CD4-positive, alpha-beta T cell treated with Interleukin-1 beta for 1 hour (primary cell): ENCODE results near the gene ZNF362.
"Not testable (repeated sequence)": the region's sequence is repeated elsewhere in the genome, so short reads cannot be mapped to it uniquely, and the experiment has no call there.

Source experiments
- DNase-seq, 2 donors: peaks; one replicate each; pipeline ENCODE4 v3.0.0-alpha.2; 2020 to 2022

Gene ZNF362

GRCh38 chr1:33289858-33290154 lies 33.5 kb downstream of the ZNF362 start:
- DNase-seq = no peak

DNA sequence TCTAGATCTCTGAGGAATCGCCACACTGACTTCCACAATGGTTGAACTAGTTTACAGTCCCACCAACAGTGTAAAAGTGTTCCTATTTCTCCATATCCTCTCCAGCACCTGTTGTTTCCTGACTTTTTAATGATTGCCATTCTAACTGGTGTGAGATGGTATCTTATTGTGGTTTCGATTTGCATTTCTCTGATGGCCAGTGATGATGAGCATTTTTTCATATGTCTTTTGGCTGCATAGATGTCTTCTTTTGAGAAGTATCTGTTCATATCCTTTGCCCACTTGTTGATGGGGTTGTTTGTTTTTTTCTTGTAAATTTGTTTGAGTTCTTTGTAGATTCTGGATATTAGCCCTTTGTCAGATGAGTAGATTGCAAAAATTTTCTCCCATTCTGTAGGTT lies 34.3 kb downstream of the ZNF362 start:
- DNase-seq = not testable (repeated sequence)

- no peak for DNase-seq
Measured at GRCh38 chr1:33292726-33293340, 36.5 kb downstream of the ZNF362 start.

DNA sequence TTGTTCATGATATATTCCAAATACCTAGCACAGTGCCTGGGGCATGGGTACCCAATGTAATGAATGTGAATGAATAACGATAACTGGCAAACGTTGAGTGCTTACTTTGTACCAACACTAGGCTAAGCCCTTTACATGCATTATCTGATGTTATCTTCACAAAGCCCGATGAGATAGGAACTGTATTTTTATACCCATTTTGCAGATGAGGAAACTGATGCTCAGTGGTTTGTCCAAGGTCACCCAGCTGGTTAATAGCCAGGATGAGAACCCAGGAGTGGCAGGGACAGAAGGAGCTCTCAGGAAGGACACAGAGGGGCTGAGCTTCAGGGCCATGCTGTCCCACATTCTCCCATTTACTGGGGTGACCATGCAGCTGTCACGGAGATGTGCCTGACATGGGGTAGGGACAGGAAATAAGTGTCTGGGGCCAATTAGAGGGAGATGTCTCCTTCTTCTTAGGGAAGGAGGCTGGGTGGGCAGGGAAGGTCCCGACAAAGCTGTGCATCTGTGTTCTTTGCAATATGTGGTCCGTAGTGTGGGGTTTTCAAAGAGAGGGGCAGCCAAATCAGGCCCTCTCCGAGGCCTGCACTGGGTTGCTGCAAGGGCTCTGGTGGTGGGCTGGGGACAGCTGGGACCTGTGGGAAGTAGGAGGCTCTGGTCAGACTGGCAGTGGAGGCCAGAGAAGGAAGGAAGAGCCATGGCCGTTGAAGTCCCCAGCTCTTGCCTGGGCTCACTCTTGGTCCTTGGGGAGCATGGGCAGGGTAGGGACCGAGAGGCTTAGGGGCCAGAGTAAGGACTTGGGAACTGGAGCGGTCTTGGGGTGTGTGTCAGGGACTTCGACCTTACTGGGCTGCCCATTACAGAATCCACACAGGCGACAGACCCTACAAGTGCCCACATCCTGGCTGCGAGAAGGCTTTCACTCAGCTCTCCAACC lies 38.0 kb downstream of the ZNF362 start:
- no peak for DNase-seq

DNA sequence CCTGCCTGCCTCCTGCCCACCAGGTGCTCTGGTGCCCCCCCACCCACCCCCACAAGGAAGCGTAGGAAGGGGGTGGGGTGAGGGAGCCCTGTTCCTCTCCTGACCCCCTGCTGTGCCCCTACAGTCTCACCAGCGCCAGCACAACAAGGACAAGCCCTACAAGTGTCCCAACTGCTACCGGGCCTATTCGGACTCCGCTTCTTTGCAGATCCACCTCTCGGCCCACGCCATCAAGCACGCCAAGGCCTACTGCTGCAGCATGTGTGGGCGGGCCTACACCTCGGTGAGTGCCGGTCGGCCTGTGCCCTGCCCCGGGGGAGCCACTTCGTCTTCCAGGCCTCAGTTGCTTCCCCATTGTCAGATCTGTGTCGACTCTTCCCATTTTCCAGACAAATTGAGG lies 38.7 kb downstream of the ZNF362 start:
- no peak for DNase-seq

DNA sequence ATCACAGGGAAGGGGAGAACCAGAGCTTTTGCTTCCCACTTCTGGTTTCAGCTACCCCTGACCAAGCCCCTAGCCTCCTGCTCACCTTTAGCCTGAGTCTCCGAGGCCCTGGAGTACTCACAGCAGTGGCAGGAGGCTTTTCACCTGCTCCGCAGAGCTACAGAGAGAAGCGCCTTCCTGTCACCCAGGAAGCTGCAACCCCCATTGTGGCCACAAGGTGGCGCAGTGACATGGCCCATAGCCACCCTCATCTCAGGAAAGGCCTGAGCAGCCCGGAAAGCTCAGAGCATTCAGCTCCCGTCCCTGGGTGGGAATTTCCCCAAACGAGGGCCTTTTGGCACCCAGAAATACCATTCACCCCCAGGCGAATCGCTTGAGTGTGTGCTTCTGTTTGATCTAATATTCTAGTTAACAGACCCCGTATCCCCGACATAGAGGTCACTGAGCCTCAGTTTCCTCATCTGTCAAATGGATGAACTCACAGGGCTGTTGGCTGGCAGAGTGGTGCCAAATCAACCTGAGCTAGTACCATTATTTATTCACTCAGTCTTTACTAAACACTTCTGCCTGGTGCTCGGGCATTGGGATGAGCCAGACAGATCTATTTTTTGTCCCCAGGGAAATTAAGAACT lies 39.3 kb downstream of the ZNF362 start:
- peak; percentile 79 to 86 for DNase-seq

DNA sequence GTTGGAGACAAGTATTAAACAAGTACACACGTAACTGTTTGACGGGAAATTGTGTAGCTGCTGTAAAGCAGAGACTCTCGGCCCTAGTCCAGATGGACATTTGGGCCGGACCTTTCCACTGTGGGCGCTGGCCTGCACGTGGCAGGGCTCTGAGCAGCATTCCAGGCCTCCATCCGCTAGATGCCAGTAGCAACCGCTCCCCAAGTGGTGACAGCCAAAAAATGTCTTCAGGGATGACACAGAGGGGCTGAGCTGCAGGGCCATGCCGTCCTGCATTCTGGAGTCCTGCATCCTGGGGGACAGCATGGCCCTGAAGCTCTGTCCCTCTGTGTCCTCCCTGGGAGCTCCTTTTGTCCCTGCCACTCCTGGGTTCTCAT lies 39.8 kb downstream of the ZNF362 start:
- DNase-seq = no peak

DNA sequence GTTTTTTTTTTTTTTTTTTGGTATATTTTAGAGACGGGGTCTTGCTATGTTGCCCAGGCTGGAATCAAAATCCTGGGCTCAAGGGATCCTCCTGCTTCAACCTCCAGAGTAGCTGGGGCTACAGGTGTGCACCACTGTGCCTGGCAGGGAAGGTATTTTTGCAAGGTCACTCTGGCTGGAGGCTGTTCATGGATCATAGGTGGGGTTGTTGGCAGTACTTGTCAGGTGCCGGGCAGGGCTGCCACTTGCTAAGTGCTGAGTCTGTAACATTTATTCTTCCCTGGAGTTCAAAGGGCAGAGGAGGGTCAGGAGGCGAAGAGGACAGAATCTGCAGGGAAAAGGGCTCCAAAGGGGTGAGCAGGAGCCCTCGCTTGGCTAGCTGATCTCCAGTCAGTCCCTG lies 40.5 kb downstream of the ZNF362 start:
- no peak for DNase-seq

DNA sequence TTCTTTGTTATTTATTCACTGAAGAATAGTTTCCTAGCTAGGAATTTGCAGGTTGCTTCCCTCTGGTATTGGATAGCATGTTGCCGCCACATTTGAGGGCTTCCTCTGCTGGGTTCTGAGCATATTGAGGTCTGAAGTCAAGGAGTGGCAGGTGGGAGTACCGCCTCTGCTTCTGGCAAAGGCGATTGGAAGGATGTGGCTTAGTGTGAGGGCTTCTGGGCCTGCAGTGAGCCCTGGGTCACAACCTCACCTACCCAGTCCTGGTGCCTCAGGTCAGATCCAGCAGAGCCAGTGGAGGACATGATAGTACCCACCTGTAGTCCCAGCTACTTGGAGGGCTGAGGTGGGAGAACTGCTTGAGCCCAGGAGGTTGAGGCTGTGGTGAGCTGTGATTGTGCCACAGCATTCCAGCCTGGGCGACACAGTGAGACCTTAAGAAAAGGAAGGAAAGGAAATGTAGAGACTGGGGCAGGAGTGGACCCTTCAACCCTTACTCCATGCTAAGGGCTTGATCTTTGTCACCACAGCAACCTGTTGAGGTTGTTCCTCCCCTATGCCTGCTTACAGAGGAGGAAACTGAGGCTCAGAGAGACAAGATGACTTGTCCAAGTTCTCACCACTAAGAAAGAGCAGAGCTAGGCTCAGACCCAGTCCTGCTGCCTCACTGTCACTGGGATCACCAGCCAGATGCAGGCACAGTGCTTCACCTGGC lies 41.8 kb downstream of the ZNF362 start:
- DNase-seq = no peak

- DNase-seq = peak; percentile 54 to 59
Measured at GRCh38 chr1:33298623-33299277, 42.5 kb downstream of the ZNF362 start.

DNA sequence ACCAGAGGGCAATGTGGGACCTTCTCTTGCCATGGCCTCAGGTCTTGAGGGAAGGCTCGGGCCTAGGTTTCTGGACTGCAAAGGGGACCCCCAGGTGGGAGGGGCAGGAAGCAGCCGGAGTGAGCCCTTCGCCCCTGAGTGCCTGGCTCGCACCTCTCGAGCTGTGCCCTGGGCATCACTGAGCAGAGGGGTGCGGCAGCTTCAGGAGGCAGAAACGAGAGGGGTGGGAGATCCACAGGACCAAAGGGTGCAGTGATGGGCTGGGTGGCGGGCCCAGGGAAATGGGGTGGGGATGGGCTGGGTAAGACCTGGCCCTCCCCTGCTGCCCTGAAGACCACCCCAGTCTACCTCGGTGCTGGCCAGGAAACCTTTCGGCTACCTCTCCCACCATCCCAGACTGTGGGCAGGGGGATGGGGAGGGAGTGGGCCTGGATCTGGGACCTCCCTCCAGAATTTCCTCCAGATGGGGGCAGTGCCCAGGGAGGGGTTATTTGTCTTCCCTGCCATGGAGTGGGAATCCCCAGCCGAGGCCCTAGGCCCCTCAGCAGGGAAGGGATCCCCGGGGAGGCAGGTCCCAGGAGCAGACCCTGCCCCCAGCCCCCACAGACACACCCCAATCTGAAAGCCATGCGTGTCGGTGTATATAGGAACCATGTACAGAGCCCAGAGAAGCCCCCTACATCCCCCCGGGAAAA lies 43.3 kb downstream of the ZNF362 start:
- DNase-seq = no peak

GRCh38 chr1:33300673-33301072 lies 44.4 kb downstream of the ZNF362 start:
- no peak for DNase-seq

DNA sequence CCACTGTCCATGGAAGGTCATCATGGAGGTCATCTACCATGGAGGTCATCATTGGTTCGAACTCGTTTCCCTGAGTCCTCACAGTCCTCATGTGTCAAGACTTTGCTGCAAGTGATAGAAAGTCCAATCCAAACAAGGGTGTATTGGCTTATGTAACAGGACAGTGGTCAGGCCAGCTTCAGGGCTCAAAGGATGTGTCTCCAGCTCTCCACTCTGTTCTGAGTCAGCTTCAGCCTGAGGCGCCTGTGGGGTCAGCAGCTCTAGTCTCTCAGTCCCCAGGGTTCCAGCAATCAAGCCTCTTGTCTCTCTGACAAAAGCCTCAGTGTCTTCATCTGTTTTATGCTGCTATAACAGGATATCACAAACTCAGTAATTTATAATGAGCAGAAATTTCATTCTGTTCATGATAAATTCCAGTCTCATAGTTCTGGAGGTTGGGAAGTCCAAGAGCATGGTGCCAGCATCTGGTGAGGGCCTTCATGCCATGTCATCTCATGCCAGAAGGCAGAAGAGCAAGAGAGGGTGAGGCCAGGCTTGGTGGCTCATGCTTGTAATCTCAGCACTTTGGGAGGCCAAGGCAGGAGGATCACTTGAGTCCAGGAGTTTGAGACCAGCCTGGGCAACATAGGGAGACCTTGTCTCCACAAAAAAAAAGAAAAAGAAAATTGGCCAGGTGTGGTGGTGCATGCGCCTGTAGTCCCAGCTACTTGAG lies 45.1 kb downstream of the ZNF362 start:
- no peak for DNase-seq

DNA sequence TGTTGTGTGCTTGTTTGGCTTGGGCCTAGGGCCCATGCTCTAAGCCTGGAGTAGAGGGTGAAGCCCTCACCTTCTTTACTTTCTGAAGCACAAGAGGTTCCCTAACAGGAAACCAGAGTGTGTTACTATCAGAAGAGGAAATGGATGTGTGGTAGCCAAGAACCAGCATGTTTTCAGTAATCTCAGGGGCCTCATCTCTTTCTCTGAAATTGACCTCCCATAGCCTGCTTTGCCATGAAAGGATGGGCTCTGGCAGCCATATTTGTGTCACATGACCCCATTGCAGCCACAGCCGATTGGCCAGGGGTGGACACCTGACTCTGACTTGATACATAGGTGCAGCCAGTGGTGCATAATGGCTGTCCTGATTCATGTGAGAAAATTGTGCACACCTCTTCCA lies 46.0 kb downstream of the ZNF362 start:
- DNase-seq = peak in 1 of 2 donors; percentile 12

GRCh38 chr1:33305016-33305415 lies 48.7 kb downstream of the ZNF362 start:
- DNase-seq = no peak

DNA sequence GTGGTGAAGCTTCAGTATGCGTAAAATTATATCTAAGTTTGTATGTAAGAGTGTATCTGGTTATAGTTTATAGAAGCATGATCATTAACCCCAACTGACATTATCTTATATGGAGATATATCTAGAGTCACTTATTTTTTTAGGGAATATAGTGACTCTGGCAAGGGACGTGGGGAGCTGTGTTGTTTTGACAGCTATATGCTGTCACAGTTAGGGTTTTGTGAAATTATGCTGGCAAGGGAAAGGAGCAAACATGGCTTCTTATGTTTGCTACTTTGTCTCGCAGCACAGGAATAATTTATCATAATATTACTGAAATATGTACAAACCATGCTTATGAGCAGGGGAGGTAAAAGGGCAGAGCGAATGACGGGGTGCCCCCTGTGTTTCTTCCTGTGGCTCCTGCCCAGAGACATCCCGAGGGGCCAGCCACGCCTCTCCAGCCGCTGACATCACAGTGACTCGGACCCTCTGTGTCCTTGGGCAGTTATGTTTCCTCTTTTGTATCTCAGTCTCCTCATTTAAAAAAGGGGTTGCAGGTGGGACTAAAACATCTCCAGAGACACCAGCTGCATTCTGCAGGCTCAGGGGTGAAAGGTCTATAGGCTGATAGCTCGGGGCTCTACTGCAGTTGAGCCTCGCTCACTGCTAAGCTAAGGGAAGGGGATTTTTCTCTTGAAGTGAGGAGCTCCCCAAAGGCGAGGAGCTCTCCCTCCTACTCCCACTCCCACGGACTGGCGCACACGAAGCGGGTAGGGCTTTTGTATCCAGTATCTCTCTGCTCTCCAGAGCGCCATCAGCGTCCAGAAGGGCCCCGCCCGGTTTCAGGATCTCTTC lies 49.7 kb downstream of the ZNF362 start:
- DNase-seq = no peak

DNA sequence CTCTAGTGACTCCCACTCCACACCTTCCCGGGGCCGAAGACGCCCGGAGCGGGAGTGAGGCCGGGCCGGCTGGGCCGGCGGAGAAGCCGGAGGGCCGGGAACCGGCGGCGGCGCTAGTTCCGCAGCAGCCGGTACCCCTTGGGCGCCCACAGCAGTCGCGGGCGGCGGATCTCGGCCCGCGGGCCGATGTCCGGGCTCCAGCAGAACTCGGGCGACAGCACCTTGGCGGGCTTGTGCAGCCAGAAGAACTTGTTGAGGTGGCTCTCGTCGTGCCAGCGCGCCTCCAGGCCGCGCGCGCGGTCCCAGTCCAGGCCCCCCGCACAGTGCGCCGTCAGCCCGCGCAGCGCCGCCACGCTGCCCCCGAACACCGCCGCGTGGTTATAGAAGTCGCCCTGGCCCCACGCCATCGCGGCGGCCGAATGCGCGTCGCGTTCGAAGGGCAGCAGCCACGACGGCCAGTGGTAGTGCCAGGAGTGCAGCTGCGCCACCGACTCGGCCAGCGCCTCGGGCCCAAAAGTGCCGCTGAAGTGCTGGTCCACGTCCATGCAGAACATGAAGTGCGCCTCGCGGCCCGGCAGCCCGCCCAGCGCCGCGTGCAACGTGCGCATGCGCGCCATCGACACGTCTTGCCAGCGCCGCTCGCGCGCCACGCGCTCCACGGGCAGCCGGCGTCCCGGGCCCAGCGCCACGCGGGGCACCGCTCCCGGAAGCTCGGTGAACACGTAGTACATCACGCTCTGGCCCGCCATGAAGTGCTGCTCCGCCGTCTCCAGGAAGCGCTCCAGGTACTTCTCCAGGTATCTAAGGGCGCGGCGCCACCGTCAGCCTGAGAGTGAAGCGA lies 50.6 kb downstream of the ZNF362 start:
- no peak for DNase-seq

GRCh38 chr1:33307494-33307864 lies 51.2 kb downstream of the ZNF362 start:
- no peak for DNase-seq

- not testable (repeated sequence) for DNase-seq
Measured at GRCh38 chr1:33309351-33309750, 53.1 kb downstream of the ZNF362 start.

DNA sequence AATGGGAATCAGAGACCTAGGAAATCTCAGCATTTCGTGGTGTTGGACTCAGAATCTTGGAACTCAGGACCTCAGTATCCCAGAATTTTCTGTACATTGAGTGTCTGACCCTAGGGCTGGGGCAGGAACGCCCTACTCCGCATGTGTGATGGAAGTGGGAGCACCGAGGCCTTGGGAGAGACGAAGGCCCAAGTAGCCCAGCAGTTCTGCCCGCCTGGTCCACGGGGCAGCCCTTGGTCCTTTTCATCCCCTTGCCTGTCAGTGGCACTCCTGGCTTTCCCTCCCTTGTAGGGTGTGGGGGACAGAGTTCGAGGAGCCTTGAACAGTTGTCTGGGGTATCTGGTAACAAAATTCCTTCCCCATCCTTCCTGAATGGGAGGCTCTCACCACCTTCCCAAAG lies 54.4 kb downstream of the ZNF362 start:
- DNase-seq = no peak
